Measurements from ENCODE around the gene GLRX5. TPM values are rescaled to one million over a fixed set of nuclear protein-coding genes. Genes with fewer than 3 reads are reported as not detected.
"Not testable (repeated sequence)": the region's sequence is repeated elsewhere in the genome, so short reads cannot be mapped to it uniquely, and the experiment has no call there.

GLRX5 gene
- total RNA-seq, 1 experiment from 2014 or later, result 72.8 TPM

- TF ChIP-seq STAT6 (CRISPR knock-in tag; conservative IDR thresholded peaks at IDR 0.05; ENCODE audit: low read depth) (no peak), ZNF263 (CRISPR knock-in tag; IDR thresholded peaks at IDR 0.05; ENCODE audit: low read depth) (no peak), CBFB (CRISPR knock-in tag; IDR thresholded peaks at IDR 0.05; ENCODE audit: low read depth) (no peak), CREB1 (CRISPR knock-in tag; IDR thresholded peaks at IDR 0.05) (no peak), KAT7 (CRISPR knock-in tag; IDR thresholded peaks at IDR 0.05; ENCODE audit: borderline replicate concordance) (no peak)
These were observed 25.4 kb upstream of the GLRX5 start (continued) for GRCh38 chr14:95509495-95509894.

DNA sequence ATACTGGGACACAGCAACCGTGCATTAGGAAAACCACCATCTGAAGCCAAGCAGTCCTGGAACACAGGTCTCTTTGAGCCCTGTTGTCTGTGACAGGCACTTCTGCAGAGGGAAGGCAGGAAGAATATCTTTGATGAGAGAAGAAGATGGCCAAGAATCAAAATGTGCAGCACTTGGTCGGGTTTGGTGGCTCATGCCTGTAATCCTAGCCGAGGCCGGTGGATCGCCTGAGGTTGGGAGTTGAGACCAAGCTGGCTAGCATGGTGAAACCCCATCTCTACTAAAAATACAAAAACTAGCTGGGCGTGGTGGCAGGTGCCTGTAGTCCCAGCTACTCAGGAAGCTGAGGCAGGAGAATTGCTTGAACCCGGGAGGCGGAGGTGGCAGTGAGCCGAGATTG lies 24.5 kb upstream of the GLRX5 start:
- DNase-seq (ENCODE audit: low spot score); H3K9me3 Mint-ChIP-seq; ATAC-seq; H3K4me1 Mint-ChIP-seq; H3K4me3 Mint-ChIP-seq; POLR2A ChIA-PET; H3K27me3 Mint-ChIP-seq (ENCODE audit: low read depth); H3K36me3 Mint-ChIP-seq; H3K27ac Mint-ChIP-seq: not testable (repeated sequence)
- CTCF ChIA-PET, result interaction anchor here (0.6 to 1.7 kb wide), 3 partner anchors 17 to 84 kb away, joined by 4 to 6 read pairs (median 4); no protein-coding TSS in a partner anchor

GRCh38 chr14:95510804-95511203 lies 24.0 kb upstream of the GLRX5 start:
- DNase-seq (ENCODE audit: low spot score), result no peak
- Mint-ChIP-seq H3K9me3 (no peaks in the 10 kb centered on the region), H3K36me3 (no peaks in the 10 kb centered on the region), H3K4me3 (no peak overlapping the region), H3K27me3 (ENCODE audit: low read depth) (peaks cover 10% of the 10 kb centered on the region), H3K4me1 (peaks cover 9% of the 10 kb centered on the region), H3K27ac (no peak overlapping the region)
- ChIA-PET CTCF (interaction anchor here (1.0 to 1.7 kb wide), 3 partner anchors 17 to 79 kb away, joined by 3 to 6 read pairs (median 4); no protein-coding TSS in a partner anchor), POLR2A (no interaction called here)
- ATAC-seq, result no peak
- TF ChIP-seq, protein P1, sequence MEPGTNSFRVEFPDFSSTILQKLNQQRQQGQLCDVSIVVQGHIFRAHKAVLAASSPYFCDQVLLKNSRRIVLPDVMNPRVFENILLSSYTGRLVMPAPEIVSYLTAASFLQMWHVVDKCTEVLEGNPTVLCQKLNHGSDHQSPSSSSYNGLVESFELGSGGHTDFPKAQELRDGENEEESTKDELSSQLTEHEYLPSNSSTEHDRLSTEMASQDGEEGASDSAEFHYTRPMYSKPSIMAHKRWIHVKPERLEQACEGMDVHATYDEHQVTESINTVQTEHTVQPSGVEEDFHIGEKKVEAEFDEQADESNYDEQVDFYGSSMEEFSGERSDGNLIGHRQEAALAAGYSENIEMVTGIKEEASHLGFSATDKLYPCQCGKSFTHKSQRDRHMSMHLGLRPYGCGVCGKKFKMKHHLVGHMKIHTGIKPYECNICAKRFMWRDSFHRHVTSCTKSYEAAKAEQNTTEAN (CRISPR knock-in tag; IDR thresholded peaks at IDR 0.05), result no peak
- TF ChIP-seq, protein P2, sequence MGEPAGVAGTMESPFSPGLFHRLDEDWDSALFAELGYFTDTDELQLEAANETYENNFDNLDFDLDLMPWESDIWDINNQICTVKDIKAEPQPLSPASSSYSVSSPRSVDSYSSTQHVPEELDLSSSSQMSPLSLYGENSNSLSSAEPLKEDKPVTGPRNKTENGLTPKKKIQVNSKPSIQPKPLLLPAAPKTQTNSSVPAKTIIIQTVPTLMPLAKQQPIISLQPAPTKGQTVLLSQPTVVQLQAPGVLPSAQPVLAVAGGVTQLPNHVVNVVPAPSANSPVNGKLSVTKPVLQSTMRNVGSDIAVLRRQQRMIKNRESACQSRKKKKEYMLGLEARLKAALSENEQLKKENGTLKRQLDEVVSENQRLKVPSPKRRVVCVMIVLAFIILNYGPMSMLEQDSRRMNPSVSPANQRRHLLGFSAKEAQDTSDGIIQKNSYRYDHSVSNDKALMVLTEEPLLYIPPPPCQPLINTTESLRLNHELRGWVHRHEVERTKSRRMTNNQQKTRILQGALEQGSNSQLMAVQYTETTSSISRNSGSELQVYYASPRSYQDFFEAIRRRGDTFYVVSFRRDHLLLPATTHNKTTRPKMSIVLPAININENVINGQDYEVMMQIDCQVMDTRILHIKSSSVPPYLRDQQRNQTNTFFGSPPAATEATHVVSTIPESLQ (CRISPR knock-in tag; IDR thresholded peaks at IDR 0.05), result no peak
- no peak for TF ChIP-seq NR3C1 (CRISPR knock-in tag; conservative IDR thresholded peaks at IDR 0.05; ENCODE audit: low read depth)
- TF ChIP-seq HMGXB4 (CRISPR knock-in tag; IDR thresholded peaks at IDR 0.05), result no peak
- TF ChIP-seq GRHL2 (CRISPR knock-in tag; IDR thresholded peaks at IDR 0.05; ENCODE audit: insufficient replicate concordance, severe bottlenecking), result no peak
- TF ChIP-seq ZBTB21 (CRISPR knock-in tag; IDR thresholded peaks at IDR 0.05; ENCODE audit: borderline replicate concordance), result no peak
- no peak for TF ChIP-seq ESRRA (CRISPR knock-in tag; IDR thresholded peaks at IDR 0.05; ENCODE audit: borderline replicate concordance)
- TF ChIP-seq TEAD1 (CRISPR knock-in tag; IDR thresholded peaks at IDR 0.05), result no peak
- no peak for TF ChIP-seq RORB (CRISPR knock-in tag; IDR thresholded peaks at IDR 0.05)
- TF ChIP-seq, protein P3, sequence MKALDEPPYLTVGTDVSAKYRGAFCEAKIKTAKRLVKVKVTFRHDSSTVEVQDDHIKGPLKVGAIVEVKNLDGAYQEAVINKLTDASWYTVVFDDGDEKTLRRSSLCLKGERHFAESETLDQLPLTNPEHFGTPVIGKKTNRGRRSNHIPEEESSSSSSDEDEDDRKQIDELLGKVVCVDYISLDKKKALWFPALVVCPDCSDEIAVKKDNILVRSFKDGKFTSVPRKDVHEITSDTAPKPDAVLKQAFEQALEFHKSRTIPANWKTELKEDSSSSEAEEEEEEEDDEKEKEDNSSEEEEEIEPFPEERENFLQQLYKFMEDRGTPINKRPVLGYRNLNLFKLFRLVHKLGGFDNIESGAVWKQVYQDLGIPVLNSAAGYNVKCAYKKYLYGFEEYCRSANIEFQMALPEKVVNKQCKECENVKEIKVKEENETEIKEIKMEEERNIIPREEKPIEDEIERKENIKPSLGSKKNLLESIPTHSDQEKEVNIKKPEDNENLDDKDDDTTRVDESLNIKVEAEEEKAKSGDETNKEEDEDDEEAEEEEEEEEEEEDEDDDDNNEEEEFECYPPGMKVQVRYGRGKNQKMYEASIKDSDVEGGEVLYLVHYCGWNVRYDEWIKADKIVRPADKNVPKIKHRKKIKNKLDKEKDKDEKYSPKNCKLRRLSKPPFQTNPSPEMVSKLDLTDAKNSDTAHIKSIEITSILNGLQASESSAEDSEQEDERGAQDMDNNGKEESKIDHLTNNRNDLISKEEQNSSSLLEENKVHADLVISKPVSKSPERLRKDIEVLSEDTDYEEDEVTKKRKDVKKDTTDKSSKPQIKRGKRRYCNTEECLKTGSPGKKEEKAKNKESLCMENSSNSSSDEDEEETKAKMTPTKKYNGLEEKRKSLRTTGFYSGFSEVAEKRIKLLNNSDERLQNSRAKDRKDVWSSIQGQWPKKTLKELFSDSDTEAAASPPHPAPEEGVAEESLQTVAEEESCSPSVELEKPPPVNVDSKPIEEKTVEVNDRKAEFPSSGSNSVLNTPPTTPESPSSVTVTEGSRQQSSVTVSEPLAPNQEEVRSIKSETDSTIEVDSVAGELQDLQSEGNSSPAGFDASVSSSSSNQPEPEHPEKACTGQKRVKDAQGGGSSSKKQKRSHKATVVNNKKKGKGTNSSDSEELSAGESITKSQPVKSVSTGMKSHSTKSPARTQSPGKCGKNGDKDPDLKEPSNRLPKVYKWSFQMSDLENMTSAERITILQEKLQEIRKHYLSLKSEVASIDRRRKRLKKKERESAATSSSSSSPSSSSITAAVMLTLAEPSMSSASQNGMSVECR (CRISPR knock-in tag; IDR thresholded peaks at IDR 0.05; ENCODE audit: borderline replicate concordance), result no peak
- TF ChIP-seq IRF2 (CRISPR knock-in tag; IDR thresholded peaks at IDR 0.05; ENCODE audit: borderline replicate concordance, low read depth), result no peak
- no peak for TF ChIP-seq ZNF317 (CRISPR knock-in tag; IDR thresholded peaks at IDR 0.05; ENCODE audit: borderline replicate concordance, low read depth)
- TF ChIP-seq IRF1 (CRISPR knock-in tag; IDR thresholded peaks at IDR 0.05), result no peak
- TF ChIP-seq PRRX2 (CRISPR knock-in tag; IDR thresholded peaks at IDR 0.05), result no peak
- TF ChIP-seq ZNF671 (CRISPR knock-in tag; IDR thresholded peaks at IDR 0.05), result no peak
- TF ChIP-seq ZNF219 (CRISPR knock-in tag; IDR thresholded peaks at IDR 0.05; ENCODE audit: borderline replicate concordance), result no peak

All from WTC11 (cell line).